Chondrocyte (in vitro differentiated cells): Measurements from ENCODE around the gene BCKDHA. TPM values are rescaled to one million over a fixed set of nuclear protein-coding genes. Genes with fewer than 3 reads are reported as not detected.

Source experiments
- DNase-seq: peaks from one replicate; pipeline ENCODE4 v3.0.0; 2021; ENCODE audit warnings: mixed read lengths, low spot score
- H3K27ac Mint-ChIP-seq: one replicate; pipeline ENCODE4 v1.8.0; 2021; ENCODE audit warnings: mild to moderate bottlenecking, moderate library complexity, mixed read lengths; ENCODE audit not compliant: unreplicated experiment
- H3K27me3 Mint-ChIP-seq: 2 replicates; pipeline ENCODE4 v1.8.0; 2021; ENCODE audit warnings: low read depth, mixed read lengths
- H3K36me3 Mint-ChIP-seq: 2 replicates; pipeline ENCODE4 v1.8.0; 2021; ENCODE audit warnings: low read depth, mixed read lengths
- H3K4me1 Mint-ChIP-seq: 2 replicates; pipeline ENCODE4 v1.8.0; 2021; ENCODE audit warnings: low read depth, mild to moderate bottlenecking, mixed read lengths
- H3K4me3 Mint-ChIP-seq: one replicate; pipeline ENCODE4 v1.8.0; 2021; ENCODE audit warnings: mild to moderate bottlenecking, moderate library complexity, mixed read lengths; ENCODE audit not compliant: unreplicated experiment
- H3K9me3 Mint-ChIP-seq: 2 replicates; pipeline ENCODE4 v1.8.0; 2021; ENCODE audit warnings: low read depth, mixed read lengths
- total RNA-seq: library from RNA; stranded (reverse); gene quantifications from 3 replicates; pipeline ENCODE4 v1.2.1, GENCODE V29; 2021
- TF ChIP-seq, protein P1 (sequence below): fragments of 200-600 bp; sonication (generic); IDR thresholded peaks from 2 replicates; pipeline ENCODE4 v1.5.0; 2021; ENCODE audit warnings: antibody characterized with exemption, mild to moderate bottlenecking, moderate library complexity

Gene BCKDHA
- total RNA-seq, 1 donor from 2014 or later: 14.0 TPM

DNA sequence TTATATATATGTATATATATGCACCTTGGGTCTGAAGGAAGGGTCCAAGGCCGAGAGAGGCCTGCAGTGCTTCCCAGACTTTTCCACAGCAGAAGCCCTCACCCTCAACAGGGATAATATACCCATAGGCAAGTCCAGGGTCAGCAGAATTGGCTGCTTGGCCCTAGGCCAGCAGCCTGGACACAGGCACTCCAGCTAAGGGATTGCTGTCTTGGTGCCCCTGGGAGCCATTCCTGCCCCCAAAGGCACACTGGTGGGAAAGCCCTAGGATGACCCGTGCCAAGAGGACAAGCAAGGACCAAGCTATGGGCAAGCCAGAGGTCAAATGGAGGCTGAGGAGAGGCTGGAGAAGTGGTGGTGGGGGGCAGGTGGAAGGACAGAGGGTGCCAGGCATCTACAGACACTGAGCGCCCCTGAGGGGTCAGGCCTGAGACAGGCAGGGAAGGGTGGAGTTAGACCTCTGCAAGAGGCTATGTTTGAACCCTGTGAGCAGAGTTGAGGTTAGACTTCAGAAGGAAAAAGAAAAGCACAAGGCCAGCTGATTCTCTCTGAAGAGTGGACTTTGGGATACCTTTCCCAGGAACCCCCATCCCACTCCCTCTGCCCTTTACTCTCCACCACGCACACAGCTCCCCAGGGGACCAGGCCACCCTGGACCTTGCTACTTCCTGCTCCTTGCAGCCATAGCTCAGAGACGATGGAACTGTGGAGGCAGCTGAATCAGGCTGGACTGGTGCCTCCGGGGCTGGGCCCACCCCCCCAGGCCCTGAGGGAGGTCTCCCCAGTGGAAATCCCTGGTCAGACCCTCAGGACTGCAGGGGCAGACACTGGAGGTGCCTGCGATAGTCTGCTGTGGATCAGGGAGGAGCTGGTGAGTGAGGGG is 45.1 kb downstream of the BCKDHA start, which contains the start of gene ERICH4:
ERICH4 (plus strand) TSS at position 684 of the 883 bp plus-strand sequence; CDS start at position 698, 14 bp downstream.
- H3K4me3 Mint-ChIP-seq: no peak within 1 kb of the TSS
- H3K36me3 Mint-ChIP-seq: peaks cover under 1% of the 10 kb centered on the region
- peaks cover 3% of the 10 kb centered on the region for H3K4me1 Mint-ChIP-seq

DNA sequence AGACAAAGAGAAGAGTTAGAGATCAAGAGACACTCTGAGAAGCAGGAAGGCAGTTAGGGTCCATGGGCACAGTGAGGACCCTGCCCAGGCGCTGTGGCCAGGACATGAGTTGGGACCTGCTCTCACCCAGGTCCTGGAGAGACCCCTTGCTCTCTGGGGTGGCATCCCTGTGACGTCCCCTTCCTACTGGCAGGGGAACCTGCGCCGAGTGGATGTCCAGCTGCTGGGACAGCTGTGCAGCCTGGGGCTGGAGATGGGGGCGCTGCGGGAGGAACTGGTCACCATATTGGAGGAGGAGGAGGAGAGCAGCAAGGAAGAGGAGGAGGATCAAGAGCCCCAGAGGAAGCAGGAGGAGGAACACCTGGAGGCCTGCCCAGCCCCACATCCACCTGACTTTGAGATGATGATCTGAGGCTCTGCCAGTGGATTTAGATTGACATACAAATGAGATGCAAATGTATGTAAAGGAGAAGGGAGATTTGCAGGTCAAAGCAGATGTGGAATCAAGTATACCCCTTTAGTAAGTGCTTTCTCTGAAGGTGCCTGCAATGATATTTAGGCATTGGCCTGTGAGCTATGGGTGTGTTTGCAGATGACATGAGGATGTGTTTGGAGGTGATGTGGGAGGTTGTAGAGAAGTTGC is 46.3 kb downstream of the BCKDHA start:
- DNase-seq: peak; percentile 77
- Mint-ChIP-seq H3K4me3 (no peak overlapping the region), H3K4me1 (peaks cover 3% of the 10 kb centered on the region), H3K27ac (no peak overlapping the region), H3K27me3 (peaks cover 22% of the 10 kb centered on the region), H3K9me3 (no peaks in the 10 kb centered on the region), H3K36me3 (no peaks in the 10 kb centered on the region)
- TF ChIP-seq, protein P1, sequence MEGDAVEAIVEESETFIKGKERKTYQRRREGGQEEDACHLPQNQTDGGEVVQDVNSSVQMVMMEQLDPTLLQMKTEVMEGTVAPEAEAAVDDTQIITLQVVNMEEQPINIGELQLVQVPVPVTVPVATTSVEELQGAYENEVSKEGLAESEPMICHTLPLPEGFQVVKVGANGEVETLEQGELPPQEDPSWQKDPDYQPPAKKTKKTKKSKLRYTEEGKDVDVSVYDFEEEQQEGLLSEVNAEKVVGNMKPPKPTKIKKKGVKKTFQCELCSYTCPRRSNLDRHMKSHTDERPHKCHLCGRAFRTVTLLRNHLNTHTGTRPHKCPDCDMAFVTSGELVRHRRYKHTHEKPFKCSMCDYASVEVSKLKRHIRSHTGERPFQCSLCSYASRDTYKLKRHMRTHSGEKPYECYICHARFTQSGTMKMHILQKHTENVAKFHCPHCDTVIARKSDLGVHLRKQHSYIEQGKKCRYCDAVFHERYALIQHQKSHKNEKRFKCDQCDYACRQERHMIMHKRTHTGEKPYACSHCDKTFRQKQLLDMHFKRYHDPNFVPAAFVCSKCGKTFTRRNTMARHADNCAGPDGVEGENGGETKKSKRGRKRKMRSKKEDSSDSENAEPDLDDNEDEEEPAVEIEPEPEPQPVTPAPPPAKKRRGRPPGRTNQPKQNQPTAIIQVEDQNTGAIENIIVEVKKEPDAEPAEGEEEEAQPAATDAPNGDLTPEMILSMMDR: no peak

More for the DNA sequence above, 45.1 kb downstream of the BCKDHA start, which contains the start of gene ERICH4:
- TF ChIP-seq, protein P1: no peak
- Mint-ChIP-seq H3K27me3 (peaks cover 17% of the 10 kb centered on the region), H3K27ac (no peak within 1 kb of the TSS), H3K9me3 (no peaks in the 10 kb centered on the region)
- DNase-seq: peak; percentile 55

DNA sequence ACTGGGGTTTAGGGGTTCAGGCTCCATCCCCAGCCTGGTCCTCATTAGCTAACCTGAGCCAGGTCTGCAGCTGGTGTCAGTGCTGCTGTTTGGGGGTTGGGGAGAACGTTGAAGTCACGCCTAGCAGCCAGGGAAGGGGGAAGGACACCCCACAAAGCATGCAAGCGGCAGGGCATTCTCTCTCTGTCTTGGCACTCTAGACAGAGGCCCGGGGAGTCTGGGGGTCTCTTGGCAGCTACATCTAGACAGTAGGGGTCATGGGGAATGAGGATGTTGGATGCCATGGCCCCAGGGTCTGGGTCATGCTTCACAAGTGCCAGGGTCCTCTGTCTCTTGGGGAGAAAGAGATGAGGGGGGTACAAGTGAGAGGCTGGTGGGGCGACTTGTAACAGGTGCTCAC is 48.0 kb downstream of the BCKDHA start:
- Mint-ChIP-seq H3K36me3 (no peaks in the 10 kb centered on the region), H3K9me3 (no peaks in the 10 kb centered on the region), H3K4me1 (peaks cover 4% of the 10 kb centered on the region), H3K27ac (no peak overlapping the region), H3K27me3 (peaks cover 28% of the 10 kb centered on the region), H3K4me3 (no peak overlapping the region)
- TF ChIP-seq, protein P1: no peak
- DNase-seq: peak; percentile 35

DNA sequence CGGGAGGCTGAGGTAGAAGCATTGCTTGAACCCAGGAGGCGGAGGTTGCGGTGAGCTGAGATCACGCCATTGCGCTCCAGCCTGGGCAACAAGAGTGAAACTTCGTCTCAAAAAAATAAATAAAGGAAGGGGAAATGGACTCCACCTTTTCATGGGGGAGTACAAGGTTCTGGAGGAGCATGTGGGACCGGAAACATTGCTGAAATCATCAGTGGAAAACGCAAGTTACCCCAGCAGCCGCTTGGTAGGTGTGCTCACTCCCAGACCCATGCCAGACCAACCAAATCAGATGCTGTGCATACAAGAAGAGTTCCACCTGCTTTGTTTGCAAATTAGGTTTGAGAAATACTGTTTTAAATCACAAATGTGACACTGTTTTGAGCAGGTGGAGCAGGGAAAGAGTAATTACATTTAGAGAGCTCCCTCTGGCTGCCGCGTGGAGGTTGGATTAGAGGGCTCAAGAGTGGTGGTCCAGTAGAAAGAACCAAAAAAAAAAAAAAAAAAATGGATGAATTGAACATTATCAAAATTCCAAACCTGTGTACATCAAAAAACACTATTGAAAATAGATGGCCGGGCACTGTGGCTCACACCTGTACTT is 50.2 kb downstream of the BCKDHA start:
- H3K4me1 Mint-ChIP-seq: peaks cover 4% of the 10 kb centered on the region
- H3K4me3 Mint-ChIP-seq: no peak overlapping the region
- H3K36me3 Mint-ChIP-seq: no peaks in the 10 kb centered on the region
- DNase-seq: peak; percentile 28
- peaks cover 31% of the 10 kb centered on the region for H3K27me3 Mint-ChIP-seq
- H3K27ac Mint-ChIP-seq: no peak overlapping the region
- H3K9me3 Mint-ChIP-seq: no peaks in the 10 kb centered on the region
- TF ChIP-seq, protein P1: no peak
